HG03139 (cell line): ENCODE results near the gene CRYBB2.
"Not testable (repeated sequence)": the region's sequence is repeated elsewhere in the genome, so short reads cannot be mapped to it uniquely, and the experiment has no call there.

Experiments used
- ATAC-seq: cut with Tn5 transposase; IDR thresholded peaks from one replicate; pipeline ENCODE4 v1.9.1; 2021; ENCODE audit not compliant: unreplicated experiment

The CRYBB2 gene

GRCh38 chr22:25232301-25232700 is 12.9 kb downstream of the CRYBB2 start:
- no peak for ATAC-seq

DNA sequence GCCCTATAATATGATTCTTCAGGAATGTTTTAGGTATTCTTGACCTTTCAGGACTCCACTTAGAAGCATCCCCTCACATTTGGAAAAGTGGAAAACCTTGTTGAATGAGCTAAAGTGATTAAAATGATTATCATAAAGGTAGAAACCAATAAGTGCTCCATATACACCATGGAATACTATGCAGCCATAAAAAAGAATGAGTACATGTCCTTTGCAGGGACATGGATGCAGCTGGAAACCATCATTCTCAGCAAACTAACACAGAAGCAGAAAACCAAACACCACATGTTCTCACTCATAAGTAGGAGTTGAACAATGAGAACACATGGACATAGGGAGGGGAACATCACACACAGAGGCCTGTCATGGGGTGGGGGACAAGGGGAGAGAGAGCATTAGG is 14.3 kb downstream of the CRYBB2 start:
- ATAC-seq = not testable (repeated sequence)

DNA sequence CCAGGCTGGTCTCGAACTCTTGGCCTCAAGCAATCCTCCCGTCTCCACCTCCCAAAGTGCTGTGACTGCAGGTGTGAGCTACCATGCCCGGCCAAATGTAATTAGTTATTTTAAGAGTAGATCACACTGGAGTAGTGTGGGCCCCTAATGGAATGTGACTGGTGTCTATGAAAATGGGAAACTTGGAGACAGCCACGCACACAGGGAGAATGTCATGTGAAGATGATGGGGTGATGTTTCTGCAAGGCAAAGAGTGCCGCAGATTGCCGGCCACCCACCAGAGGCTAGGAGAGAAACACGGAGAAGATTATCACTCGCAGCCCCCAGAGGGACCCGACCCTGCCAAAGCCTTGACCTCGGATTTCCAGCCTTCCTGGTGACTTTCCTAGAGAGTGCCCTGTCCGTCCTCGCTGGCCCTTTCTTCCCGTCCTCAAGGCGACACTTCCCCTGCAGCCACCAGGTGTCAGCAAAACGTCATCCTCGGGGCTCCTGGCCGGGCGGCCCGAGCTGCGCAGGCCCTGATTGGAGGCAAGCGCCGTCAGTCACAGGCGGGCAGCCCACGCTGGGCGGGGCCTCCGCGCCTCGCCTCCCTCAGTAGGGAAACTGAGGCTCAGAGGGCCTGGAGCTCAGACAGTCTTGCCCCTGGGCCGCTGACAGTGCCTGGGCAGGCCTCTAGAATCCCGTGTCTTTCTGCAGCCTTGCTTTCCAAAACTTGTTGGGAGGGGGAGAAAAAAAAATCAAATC is 16.3 kb downstream of the CRYBB2 start:
- ATAC-seq = no peak

DNA sequence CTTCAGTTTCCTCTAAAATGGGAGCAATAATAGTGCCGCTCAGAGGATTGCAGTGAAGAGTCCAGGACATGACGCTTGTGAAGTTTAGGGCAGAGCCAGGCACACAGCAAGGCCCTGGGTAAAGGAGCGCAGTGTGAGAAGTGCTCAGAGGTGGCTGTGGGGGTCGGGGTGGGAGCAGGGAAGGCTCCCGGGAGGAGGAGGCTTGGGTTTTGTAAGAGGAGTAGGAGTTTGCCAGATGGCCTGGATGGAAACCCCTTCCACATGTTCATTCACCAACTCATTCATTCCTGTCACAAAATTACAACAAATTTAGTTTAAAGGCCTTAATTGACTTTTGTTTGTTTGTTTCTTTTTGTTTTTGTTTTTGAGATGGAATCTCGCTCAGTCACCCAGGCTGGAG is 17.0 kb downstream of the CRYBB2 start:
- ATAC-seq = no peak

DNA sequence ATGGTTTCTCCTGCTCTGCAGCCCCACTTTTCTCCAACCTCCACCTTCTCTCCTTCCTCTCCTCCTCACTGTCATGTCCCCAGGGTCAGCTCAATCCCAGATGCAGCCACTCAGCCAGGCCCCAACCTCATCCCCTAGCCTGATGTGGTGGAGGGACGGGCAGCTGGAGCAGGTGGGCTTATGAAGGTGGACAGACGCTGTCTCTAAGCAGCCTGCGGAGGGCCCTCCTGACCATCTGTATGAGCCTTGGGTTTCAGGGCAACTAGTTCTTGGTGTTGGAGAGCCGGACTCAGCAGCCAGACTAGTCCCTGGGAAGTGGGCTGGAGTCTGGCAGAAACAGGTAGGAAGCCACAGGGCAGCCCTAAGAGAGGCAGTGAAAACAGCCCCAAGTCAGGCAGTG is 18.1 kb downstream of the CRYBB2 start:
- no peak for ATAC-seq

DNA sequence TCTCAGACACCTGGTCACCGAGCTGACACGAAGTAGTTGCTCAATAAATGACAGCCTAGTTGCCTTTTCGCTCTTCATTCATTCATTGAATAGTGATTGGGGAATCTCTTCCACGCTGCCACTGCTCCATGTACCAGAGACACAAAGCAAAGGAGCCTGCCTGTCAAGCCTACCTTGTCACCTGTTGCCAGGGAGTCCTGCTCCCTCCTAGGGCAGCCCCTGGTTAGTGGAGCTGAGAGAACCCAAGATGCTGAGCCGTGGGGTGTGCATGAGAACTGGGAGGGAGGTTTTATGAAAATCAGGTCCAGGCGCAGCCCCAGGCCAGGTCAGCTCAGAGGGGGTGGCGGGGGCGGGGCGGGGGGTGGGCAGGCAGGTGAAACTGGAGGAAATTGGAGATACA is 18.6 kb downstream of the CRYBB2 start:
- not testable (repeated sequence) for ATAC-seq

- not testable (repeated sequence) for ATAC-seq
These were observed 35.7 kb downstream of the CRYBB2 start for GRCh38 chr22:25255169-25255568.

DNA sequence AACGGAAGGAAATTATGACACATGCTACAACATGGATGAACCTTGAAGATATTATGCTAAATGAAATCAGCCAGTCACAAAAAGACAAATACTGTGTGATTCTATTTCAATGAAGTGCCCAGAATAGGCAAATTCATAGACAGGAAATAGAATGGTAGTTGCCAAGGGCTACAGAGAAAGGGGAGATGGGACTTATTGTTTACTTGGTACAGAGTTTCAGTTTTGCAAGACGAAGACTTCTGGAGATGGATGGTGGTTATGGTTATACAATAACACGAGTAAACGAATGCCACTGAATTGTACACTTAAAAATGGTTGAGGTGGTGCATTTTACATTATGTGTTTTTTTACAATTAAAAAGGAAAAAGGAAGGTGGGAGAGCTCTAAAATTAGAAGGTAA is 48.1 kb downstream of the CRYBB2 start:
- ATAC-seq = not testable (repeated sequence)

GRCh38 chr22:25268902-25269301 is 49.5 kb downstream of the CRYBB2 start:
- ATAC-seq = not testable (repeated sequence)

DNA sequence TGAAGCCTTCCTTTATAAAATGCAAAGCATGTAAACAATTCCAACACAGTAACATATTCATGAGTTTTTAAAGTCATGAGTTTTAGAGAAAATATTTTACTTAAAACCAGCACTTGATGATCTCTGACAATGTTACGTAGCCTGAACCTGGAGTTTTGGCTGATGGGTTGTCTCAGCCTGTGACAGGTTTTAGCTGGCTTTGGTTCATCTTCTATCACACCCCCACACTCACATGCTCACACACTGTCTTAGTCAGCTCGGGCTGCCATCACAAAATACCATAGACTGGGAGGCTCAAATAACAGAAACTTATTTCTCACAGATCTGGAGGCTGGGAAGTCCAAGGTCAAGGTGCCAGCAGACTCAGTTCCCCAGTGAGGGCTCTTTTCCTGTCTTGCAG is 50.6 kb downstream of the CRYBB2 start:
- ATAC-seq = not testable (repeated sequence)

DNA sequence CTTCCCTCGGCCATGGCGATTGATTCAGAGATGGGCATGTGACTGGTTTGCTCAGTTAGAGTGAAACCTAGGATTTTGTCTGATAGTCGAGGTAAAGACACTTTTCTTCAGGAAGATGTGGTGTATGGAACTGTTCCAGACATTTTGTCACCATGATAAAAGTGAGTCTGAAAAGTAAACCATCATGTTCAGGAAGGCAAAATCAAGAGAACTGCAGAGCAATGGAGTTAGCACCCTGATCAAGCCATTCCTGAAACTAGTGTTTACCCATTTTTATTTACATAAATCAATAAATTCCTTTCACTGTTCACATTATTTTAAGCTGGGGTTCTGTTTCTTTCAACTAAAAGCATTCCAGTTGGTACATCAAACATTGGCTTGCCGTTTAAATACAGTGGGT is 53.8 kb downstream of the CRYBB2 start:
- ATAC-seq = not testable (repeated sequence)

DNA sequence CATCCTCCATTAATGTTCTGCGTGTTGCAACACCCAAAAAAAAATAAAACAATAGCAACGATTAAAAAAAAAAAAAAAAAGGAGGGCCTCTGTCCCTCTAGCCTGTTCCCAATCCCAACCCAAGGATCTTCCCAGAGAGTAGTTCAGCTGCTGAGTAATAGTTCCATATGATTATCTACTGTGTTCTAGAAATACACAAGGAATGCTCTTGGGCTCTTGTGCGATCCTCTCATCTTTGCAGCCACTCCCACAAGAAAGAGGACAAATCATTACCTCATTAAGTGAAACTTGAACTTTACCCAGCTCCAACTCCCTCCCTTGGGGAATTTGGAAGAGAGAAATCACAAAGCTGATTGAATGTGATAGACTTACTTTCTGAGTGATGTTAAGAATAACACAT is 54.5 kb downstream of the CRYBB2 start:
- ATAC-seq = not testable (repeated sequence)

GRCh38 chr22:25280118-25280517 is 60.7 kb downstream of the CRYBB2 start:
- not testable (repeated sequence) for ATAC-seq
